Right ventricle myocardium superior (tissue), 1 donor: ENCODE measurements around the gene ANKLE2. TPM values are rescaled to one million over a fixed set of nuclear protein-coding genes. Genes with fewer than 3 reads are reported as not detected.
"Not testable (repeated sequence)": the region's sequence is repeated elsewhere in the genome, so short reads cannot be mapped to it uniquely, and the experiment has no call there.

Experiments used
- ATAC-seq: fragments of 200-7000 bp; cut with Tn5 transposase; one replicate; pipeline ENCODE4 v1.9.1; 2020; ENCODE audit warnings: mild to moderate bottlenecking; ENCODE audit not compliant: poor library complexity
- DNase-seq: peaks from one replicate; pipeline ENCODE4 v3.0.0-alpha.2; 2020
- intact Hi-C: fragments of 100-400 bp; cut with DNase I; formaldehyde crosslinking; loops from one replicate; pipeline ENCODE4 v1.11.2; 2022
- total RNA-seq: library from RNA; stranded (reverse); fragmentation: NEBNext Ultra II Directional; extraction: Animal tissue kit (Norgen Biotek cat#: 25700); gene quantifications from one replicate; pipeline ENCODE4 v1.2.1, GENCODE V29; 2021
- donor health status: DM: no; HTN: yes; CAD: no; lungs with severe emphysema.

Gene ANKLE2
- total RNA-seq, 1 donor from 2014 or later, result 25.6 TPM

DNA sequence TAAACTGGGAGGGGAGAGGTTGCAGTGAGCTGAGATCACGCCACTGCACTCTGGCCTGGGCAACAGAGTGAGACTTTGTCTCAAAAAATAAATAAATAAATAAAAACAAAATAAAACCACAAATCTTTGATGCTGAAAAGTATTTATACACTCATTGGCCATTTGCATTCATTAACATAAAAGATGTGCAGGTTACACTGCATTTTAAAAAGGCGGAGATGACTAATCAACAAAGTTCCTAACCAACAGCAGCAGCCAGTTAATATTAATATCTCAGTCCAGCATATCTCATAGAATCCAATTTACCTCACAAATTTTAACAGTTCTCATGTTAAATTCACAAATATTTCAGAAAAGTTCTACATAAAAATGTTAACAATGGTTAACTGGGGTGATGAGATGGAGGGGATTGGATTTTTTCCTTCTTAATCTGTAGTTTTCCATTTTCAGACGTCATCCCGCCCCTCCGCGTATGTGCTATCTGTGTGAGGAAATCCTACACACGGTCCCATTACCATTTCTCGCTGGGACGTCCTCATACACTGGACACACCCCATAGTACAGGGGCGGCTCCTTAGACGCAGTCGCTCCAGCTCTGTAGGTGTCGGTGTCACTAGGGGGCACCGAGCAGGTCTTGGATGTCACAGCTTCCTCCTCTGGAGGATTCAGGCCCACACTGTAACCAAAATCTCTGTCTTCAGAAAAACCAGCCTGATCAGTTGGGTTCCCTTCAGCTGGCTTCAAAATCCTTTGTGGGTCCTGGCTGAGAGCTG lies 7.3 kb downstream of the ANKLE2 start:
- ATAC-seq, result no peak
- peak; percentile 4 for DNase-seq
- intact Hi-C loops, result no loop called here

DNA sequence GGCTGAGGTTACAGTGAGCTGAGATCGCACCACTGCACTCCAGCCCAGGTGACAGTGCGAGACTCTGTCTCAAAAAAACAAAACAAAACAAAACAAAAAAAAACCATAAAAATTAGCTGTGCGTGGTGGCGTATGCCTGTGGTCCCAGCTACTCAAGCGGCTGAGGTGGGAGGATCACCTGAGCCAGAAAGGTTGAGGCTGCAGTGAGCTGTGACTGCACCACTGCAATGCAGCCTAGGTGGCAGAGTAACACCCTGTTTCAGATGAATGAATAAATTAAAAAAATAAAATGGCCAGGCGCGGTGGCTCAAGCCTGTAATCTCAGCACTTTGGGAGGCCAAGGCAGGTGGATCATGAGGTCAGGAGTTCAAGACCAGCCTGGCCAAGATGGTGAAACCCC lies 8.0 kb downstream of the ANKLE2 start:
- ATAC-seq, intact Hi-C loops: not testable (repeated sequence)
- peak; percentile 22 for DNase-seq

DNA sequence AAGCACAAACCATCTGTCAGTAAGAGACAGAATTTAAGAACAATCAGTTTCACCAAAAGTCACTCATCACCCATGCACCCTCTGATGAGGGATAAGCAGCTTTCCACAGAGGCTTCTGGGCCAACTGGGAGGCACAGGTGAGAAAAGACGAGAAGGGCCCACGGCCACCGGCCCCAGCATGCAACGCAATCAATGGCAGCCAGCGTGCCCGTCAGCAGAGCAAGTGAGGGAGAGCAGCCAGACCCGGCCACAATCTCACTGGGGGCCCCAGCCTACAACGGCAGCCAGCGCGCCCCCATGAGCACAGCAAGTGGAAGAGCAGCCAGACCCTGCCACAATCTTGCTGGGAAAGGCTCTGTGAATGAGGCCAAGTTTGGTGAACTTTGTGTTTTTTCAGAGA lies 13.3 kb downstream of the ANKLE2 start:
- DNase-seq, result peak; percentile 18
- ATAC-seq, result no peak
- intact Hi-C loops, result no loop called here

DNA sequence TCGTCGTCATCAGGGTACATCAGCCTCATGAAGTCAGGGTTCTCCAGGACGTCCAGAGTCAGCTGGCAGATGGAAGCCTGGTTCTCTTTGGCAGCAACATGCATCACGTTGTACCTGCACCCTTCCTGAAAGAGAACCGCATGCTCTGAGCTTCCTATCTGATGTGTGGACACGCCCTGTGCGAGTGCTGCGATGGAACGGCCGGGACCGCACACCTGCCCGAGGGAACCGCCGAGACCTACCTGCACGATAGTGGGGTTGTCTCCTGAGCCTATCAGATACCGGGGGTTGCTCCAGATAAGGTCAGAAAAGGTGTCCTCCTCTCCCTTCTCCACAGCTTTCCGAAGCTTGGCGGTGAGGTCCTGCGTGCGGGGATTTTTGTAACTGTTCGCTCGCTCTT lies 13.7 kb downstream of the ANKLE2 start:
- ATAC-seq (no peak), DNase-seq (peak; percentile 13)
- intact Hi-C loops, result no loop called here

DNA sequence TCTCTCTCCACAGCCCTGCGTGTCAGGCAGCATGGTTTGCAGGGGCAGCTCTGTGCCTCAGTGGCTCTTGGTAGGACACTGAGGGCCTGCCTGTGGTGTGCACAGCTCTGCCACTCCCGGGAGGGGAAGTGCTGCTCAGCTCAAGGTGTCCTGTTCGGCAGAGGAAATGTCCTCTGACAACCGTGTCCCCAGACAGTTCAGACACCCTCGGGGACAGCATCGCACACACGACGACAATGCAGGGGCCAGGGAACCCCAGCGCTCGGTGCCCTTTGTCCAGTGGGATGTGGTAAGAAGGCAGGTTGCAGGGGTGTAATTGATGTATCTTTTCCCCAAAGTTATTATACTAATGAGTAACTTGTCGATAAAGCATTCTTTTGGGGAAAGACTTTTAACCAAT lies 14.2 kb downstream of the ANKLE2 start:
- intact Hi-C loops, result no loop called here
- ATAC-seq (no peak), DNase-seq (peak; percentile 8)

DNA sequence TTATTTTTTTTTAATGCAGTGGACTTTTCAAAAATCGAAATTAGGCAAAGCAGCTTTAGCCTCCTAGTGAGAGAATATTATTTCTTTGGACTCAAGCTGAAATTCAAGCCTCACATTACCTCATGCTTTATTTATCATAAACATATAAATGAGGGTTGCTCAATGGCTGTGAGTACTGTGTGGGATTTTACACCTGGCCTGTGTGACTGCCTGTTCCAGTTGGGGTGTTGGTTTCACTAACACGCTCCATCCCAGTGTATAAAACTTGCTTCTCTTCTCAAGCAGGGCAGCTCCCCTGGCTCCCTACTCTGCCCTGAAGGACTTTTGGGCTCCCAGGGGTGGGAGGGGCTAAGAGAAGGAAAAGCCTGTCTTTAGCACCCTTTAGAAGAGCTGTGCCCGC lies 15.0 kb downstream of the ANKLE2 start:
- intact Hi-C loops, result no loop called here
- no peak for DNase-seq
- ATAC-seq, result no peak

DNA sequence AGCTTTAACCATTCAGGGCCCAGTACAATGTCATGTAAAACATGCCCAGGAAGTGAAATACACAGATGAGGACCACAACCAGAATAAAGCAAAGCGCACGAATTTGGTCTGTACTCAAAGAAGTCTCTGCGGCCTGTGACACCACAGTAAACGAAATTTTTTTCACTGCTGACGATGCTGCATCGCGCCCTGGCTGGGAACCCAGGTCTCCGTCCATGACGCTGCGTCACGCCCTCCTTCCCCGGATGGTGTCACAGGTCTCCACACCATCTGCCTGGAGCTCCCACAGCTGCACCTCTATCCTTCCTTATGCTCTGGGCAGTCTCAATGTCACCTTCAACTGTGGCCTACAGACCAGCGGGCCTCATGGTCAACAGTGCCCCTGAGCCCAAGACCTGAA lies 17.8 kb downstream of the ANKLE2 start:
- intact Hi-C loops, result no loop called here
- DNase-seq (peak; percentile 24), ATAC-seq (no peak)

DNA sequence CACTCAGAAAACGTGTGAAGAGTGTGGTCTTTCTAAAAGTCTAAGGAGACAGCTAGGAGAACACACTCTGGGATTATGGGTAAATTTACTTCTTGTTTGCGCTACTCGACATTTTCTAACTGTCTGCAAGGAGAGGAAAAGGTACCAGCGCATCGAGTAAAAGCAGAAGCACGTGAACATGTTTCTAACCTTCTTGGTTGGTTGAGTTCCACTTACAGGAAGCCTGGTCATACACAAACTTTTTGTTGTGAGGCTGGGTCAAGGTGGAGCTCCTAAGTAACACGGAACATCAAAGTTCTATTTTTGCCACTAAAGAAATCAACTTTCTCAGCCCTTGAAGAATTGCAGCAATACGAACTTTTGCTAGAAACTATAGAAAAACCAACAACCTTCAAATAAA lies 20.0 kb downstream of the ANKLE2 start:
- DNase-seq (no peak), ATAC-seq (no peak)
- intact Hi-C loops, result no loop called here

DNA sequence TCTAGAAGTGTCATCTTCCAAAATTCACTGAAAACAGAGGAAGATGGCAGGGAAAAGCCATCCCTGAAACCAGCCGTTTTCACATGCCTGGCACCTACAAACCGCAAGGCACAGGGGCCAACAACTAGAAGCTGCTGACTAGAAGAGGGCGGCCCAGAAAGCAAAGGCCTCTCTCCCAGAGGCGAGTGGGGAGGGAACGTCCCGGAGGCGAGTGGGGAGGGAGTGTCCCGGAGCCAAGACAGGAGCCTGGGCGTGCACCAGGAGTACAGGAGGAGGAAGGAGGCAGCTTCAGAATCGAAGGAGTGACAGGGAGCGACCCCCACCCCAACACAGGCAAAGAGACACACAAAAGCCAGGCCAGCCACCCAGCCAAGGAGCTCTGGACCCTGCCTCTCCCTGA lies 21.0 kb downstream of the ANKLE2 start:
- peak; percentile 77 for ATAC-seq
- intact Hi-C loops, result no loop called here
- DNase-seq, result no peak

DNA sequence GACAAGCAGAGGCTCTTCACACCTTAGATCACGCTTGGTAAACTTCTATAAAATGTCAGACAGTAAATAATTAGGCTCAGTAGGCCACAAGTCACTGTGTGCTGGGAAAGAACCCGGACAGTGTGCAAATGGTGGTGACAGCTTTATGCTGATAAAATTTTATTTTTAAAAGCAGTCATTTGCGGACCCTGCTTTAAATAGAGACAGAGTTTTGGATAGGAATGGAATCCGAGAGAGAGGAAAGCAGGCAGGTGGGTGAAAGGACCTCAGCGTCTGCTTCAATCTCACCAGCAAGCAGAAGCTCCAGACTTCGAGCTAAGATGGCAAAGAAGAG lies 21.4 kb downstream of the ANKLE2 start:
- intact Hi-C loops, result no loop called here
- DNase-seq (no peak), ATAC-seq (peak; percentile 78)

DNA sequence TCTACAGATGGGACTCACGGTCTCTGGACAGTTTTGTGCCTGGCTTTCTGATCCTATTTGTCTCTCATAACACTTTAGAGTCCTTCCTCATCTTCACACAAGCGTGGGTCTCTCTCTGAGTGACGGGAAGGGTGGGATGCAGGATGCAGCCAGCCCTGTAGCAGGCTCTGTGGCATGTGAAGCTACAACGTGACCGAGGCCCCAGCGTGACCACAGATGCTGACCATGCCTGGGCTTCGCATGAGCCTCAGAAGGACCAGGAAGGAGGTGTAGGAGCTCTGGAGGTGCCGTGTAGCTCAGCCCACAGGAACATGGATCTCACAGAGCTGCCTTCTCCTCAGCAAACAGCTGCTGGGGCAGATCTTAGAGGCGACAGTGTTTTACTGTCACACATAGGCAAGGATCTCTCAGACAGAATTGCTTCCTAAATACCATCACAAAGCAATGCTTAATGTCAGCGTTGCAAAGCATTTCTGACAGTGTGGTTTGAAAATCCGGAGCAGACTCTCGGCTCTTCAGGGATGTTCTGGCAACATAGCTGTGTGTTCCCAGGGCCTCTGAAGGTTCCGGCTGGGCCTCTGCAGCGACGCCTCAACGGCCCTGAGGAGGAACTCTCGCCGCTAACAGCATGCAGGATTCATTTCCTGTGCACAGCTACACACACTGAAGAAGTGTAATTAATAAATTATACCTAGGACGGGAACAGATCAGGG lies 21.9 kb downstream of the ANKLE2 start:
- ATAC-seq, result peak; percentile 60
- intact Hi-C loops, result no loop called here
- no peak for DNase-seq

DNA sequence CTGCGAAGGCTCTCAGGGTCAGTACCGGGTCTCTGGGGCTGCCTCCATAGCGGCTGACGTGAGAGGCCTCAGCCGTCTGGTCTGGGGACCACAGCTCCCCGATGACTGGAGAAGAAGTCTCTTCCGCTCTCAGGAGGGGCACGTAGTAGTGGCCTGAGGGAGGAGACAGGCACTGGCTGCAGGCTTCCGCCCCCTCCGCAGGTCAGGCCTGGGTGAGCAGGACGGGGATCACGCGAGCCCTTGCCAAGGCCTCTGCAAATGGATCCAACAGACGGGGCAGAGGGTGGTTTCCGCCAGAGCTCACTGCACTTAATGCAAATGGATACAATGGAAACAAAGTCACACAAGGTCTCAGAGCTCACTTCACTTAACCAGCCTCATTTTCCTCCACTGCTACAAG lies 24.7 kb downstream of the ANKLE2 start:
- no peak for ATAC-seq

DNA sequence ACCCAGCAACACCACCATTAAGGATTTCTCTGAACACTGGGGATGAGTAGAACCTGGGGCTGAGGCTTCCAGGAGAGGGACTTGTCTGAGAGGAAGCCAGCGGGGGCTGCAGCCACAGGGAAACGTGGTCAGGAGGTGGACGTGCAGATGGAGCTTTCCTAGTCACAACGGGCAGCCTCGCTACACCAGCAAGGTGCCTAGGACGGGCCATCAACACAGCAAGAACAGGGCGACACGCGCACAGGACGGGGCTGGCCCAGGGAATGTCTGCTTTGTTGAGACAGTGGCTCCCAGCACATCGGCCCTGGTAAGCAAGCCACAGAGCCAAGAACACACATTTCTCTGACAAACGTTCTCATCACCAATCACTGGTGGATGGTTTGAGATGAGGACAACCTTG lies 25.3 kb downstream of the ANKLE2 start:
- ATAC-seq (no peak), DNase-seq (peak; percentile 31)
- intact Hi-C loops, result no loop called here

More for the DNA sequence above, 24.7 kb downstream of the ANKLE2 start:
- intact Hi-C loops, result no loop called here
- peak; percentile 10 for DNase-seq

DNA sequence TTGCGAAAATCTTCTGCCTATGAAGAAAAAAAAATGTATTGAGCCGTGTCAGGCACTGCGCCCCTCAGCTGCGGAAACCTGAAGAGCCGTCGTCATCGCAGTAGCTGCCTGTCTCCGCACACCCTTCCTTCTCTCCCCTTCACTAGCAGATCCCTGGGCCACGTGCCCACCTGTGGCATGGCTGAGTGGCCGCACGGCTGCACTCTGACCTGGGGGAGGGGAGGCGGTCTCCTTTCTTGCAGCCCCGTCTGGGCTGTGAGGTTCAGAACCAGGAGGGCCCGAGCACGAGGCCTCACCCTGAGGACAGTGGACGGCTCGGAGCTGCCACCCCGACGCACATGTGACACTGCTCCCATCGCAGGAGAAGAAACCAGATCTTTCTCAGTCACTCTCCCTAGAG lies 26.1 kb downstream of the ANKLE2 start:
- ATAC-seq (no peak), DNase-seq (peak; percentile 38)
- intact Hi-C loops, result no loop called here

DNA sequence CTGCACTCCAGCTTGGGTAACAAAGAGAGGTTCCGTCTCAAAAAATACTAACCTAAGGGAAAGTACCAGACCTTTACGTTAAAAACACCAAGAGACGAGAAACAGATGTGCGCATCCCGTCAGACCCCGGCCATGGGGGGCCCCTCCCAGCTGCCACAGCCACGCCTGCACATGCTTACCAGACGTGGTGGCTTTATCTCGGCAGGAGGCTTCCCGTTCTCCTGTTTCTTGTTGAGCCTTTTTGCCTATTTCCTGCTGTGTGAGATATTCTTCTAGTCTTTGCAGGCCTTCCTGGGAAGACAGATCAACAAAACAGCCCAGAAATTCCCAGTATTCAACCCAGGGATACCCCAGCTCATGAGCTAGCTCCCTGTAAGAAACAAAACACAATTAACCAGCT lies 27.4 kb downstream of the ANKLE2 start:
- ATAC-seq, result no peak
- intact Hi-C loops, result no loop called here
- DNase-seq, result peak; percentile 17

DNA sequence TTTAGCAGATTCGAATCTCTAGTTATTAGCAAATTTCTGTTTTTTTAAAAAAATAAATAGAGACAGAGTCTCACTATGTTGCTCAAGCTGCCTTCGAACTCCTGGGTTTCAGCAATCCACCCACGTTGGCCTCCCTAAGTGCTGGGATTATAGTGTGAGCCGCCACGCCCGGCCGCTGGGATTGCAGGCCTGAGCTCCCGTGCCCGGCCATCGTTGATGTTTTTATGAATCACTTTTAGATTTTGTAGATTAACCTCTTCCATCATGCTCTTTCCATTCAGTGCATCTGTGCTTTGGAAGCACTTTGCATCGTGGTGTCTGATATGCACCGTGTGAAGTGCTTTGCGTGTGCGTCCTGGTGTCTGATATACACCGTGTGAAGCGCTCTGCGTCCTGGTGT lies 30.1 kb downstream of the ANKLE2 start:
- DNase-seq (peak; percentile 10), ATAC-seq (no peak)
- intact Hi-C loops, result no loop called here

DNA sequence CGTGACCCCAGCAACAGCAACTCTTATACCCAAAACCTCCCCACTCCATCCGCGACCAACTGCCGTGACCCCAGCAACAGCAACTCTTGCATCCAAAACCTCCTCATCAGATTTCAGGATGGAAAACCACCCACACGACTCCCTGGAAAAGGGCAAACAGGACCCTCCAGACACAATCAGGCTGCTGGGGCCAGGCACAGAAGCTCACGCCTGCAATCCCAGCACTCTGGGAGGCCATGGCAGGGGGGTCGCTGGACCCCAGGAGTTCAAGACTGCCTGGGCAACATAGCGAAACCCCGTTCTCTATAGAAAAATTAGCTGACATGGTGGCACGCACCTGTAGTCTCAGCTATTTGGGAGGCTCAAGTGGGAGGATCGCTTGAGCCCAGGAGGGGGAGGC lies 31.3 kb downstream of the ANKLE2 start:
- no peak for DNase-seq
- intact Hi-C loops, result no loop called here
- no peak for ATAC-seq

DNA sequence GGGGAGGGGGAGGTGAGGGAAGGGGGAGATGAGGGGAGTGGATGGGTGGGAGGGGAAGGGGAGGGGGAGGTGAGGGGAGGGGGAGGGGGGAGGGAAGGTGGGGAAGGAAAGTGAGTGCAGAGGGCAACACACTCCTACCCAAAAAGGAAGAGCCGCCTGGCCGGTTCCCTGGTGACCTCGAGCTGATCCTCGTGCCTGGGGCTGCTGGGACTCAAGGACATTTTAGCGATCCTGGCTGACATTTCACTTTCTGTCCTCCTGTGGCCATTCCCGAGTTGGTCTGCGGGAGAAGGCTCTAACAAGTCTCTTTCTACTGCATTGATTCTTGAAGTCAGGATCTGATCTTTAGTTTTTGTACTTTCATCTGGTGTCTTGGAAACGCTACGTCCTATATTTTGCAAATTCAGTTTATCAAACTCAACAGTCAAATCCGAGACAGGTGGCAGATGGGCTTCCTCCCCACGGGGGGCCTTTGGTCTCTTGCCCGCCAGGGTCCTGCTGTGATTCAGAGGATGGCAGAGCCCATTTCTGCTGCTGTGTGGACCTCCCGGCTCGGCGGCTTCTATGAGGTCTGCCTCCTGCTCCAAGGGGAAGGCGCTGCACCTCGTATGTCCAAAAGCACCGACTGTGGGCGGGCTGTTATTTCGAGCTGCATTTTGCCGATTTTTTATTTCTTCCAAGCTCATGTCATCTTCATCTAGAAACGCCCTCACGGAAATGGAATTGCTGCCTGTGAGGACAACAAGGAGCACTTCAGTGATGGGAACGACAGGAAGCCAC lies 31.9 kb downstream of the ANKLE2 start:
- ATAC-seq, result no peak
- intact Hi-C loops, result no loop called here
- peak; percentile 30 for DNase-seq

DNA sequence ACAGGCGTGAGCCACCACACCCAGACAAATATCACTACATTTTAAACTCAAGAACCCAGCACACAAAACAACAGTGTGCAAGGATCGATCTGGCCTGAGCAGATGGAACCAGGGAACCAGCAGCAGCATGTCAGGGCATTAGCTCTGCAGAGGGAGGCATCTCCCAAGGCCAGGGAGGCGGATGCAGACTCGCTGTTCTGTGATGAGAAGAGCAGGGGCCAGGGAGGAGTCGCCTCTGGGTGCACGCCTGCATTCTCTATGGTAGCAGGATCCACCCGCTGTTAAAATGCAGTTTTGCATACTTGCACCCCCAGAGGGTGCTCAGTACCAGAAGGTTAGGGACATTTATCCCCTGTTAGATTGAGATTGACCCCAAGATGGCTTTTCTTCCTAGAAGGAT lies 33.1 kb downstream of the ANKLE2 start:
- DNase-seq (peak; percentile 14), ATAC-seq (no peak)
- intact Hi-C loops, result no loop called here
